Neural progenitor cell (in vitro differentiated cells): ENCODE data around the gene CNTN2.

Experiments
- EZH2 ChIP-seq: fragments of 200-600 bp; sonication (generic); IDR thresholded peaks from 2 replicates; pipeline ENCODE4 v1.6.1; 2017; ENCODE audit warnings: antibody characterized with exemption, mild to moderate bottlenecking, moderate library complexity
- TF ChIP-seq, protein P1 (sequence below): fragments of 200-600 bp; sonication (generic); IDR thresholded peaks from 2 replicates; pipeline ENCODE4 v1.5.1; 2017; ENCODE audit warnings: antibody characterized with exemption, mild to moderate bottlenecking

DNA sequence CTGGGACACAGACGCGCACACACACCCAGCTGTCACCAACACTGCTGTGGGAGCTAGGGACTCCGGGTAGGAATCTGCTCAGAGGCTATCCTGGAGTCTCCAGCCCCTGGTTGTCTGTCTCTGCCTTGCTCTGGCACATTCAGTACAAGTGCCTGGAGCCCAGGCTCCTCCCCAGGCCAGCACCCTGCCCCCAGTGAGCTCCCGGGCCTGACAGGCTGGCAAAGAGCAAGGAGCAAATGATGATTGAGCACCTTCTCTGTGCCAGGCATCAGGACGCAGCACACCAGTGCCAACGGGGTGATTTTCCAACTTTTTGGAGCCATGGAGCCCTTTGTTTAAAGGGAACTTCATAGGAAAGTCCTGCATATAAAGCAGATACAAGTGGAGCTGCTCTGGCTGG, 6.5 kb downstream of the CNTN2 start:
- TF ChIP-seq, protein P1, sequence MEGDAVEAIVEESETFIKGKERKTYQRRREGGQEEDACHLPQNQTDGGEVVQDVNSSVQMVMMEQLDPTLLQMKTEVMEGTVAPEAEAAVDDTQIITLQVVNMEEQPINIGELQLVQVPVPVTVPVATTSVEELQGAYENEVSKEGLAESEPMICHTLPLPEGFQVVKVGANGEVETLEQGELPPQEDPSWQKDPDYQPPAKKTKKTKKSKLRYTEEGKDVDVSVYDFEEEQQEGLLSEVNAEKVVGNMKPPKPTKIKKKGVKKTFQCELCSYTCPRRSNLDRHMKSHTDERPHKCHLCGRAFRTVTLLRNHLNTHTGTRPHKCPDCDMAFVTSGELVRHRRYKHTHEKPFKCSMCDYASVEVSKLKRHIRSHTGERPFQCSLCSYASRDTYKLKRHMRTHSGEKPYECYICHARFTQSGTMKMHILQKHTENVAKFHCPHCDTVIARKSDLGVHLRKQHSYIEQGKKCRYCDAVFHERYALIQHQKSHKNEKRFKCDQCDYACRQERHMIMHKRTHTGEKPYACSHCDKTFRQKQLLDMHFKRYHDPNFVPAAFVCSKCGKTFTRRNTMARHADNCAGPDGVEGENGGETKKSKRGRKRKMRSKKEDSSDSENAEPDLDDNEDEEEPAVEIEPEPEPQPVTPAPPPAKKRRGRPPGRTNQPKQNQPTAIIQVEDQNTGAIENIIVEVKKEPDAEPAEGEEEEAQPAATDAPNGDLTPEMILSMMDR, result no peak
- no peak for TF ChIP-seq EZH2
